WTC11 (cell line): ENCODE measurements around the gene JOSD2. TPM values are rescaled to one million over a fixed set of nuclear protein-coding genes. Genes with fewer than 3 reads are reported as not detected.

Experiments
- ATAC-seq: fragments of 200-7000 bp; cut with Tn5 transposase; 2 replicates; pipeline ENCODE4 v1.10.0; 2021; ENCODE audit warnings: mild to moderate bottlenecking, moderate library complexity
- CTCF ChIA-PET: fragments of 300-600 bp; sonication (Branson Sonifier 250); formaldehyde crosslinking; loops from one replicate; lab custom pipeline; 2021; ENCODE audit warnings: antibody characterized with exemption; lab: Charles Lee
- POLR2A ChIA-PET: fragments of 350-600 bp; sonication (Branson Sonifier 250); formaldehyde crosslinking; loops from one replicate; lab custom pipeline; 2021; ENCODE audit warnings: antibody characterized with exemption; lab: Charles Lee
- DNase-seq: peaks from one replicate; pipeline ENCODE4 v3.0.0; 2021; ENCODE audit warnings: low spot score
- H3K27ac Mint-ChIP-seq: 2 replicates; pipeline ENCODE4 v1.8.0; 2021; ENCODE audit warnings: mixed read lengths
- H3K27me3 Mint-ChIP-seq: 2 replicates; pipeline ENCODE4 v1.8.0; 2021; ENCODE audit warnings: low read depth, mild to moderate bottlenecking, moderate library complexity, mixed read lengths
- H3K36me3 Mint-ChIP-seq: 2 replicates; pipeline ENCODE4 v1.8.0; 2021; ENCODE audit warnings: mixed read lengths
- H3K4me1 Mint-ChIP-seq: 2 replicates; pipeline ENCODE4 v1.8.0; 2022; ENCODE audit warnings: mixed read lengths
- H3K4me3 Mint-ChIP-seq: 2 replicates; pipeline ENCODE4 v1.8.0; 2021; ENCODE audit warnings: mild to moderate bottlenecking, moderate library complexity, mixed read lengths
- H3K9me3 Mint-ChIP-seq: 2 replicates; pipeline ENCODE4 v1.8.0; 2021; ENCODE audit warnings: mixed read lengths
- ATF1 ChIP-seq: sonication (generic); formaldehyde crosslinking; IDR thresholded peaks from 2 replicates; pipeline ENCODE4 v1.8.1; 2023; ENCODE audit warnings: mild to moderate bottlenecking, moderate library complexity, missing genetic modification reagents
- ELF4 ChIP-seq: sonication (generic); formaldehyde crosslinking; IDR thresholded peaks from 2 replicates; pipeline ENCODE4 v1.8.1; 2022; ENCODE audit warnings: low read depth, mild to moderate bottlenecking, moderate library complexity, missing genetic modification reagents
- EMX1 ChIP-seq: fragments of 250-450 bp; sonication (Bioruptor Pico); IDR thresholded peaks from 2 replicates; pipeline ENCODE4 v1.8.0; 2021; ENCODE audit warnings: mild to moderate bottlenecking
- ESRRA ChIP-seq: sonication (generic); formaldehyde crosslinking; IDR thresholded peaks from 2 replicates; pipeline ENCODE4 v1.8.1; 2022; ENCODE audit warnings: mild to moderate bottlenecking, missing genetic modification reagents, borderline replicate concordance
- ETV6 ChIP-seq: sonication (generic); formaldehyde crosslinking; IDR thresholded peaks from 2 replicates; pipeline ENCODE4 v1.8.1; 2022; ENCODE audit warnings: mild to moderate bottlenecking, missing genetic modification reagents
- HMGA2 ChIP-seq: fragments of 250-450 bp; sonication (Bioruptor Pico); IDR thresholded peaks from 2 replicates; pipeline ENCODE4 v1.4.0; 2021; ENCODE audit warnings: mild to moderate bottlenecking, moderate library complexity
- NFE2L1 ChIP-seq: sonication (generic); formaldehyde crosslinking; IDR thresholded peaks from 2 replicates; pipeline ENCODE4 v1.8.1; 2023; ENCODE audit warnings: missing genetic modification reagents
- NFYB ChIP-seq: sonication (generic); formaldehyde crosslinking; conservative IDR thresholded peaks from 2 replicates; pipeline ENCODE4 v1.8.0; 2022; ENCODE audit warnings: low read depth, missing genetic modification reagents
- TP53 ChIP-seq: sonication (generic); formaldehyde crosslinking; IDR thresholded peaks from 2 replicates; pipeline ENCODE4 v1.8.1; 2023; ENCODE audit warnings: mild to moderate bottlenecking, missing genetic modification reagents
- ZNF396 ChIP-seq: fragments of 250-450 bp; sonication (Bioruptor Pico); IDR thresholded peaks from 2 replicates; pipeline ENCODE4 v1.8.0; 2021; ENCODE audit warnings: mild to moderate bottlenecking, moderate library complexity, borderline replicate concordance
- ZNF416 ChIP-seq: fragments of 250-450 bp; sonication (Bioruptor Pico); IDR thresholded peaks from 2 replicates; pipeline ENCODE4 v1.9.0; 2021; ENCODE audit warnings: mild to moderate bottlenecking, inconsistent platforms
- ZNF671 ChIP-seq: fragments of 250-450 bp; sonication (Bioruptor Pico); IDR thresholded peaks from 2 replicates; pipeline ENCODE4 v1.8.0; 2021; ENCODE audit warnings: mild to moderate bottlenecking
- total RNA-seq: library from RNA; stranded (reverse); gene quantifications from 3 replicates; pipeline ENCODE4 v1.2.3, GENCODE V29; 2021
- TF ChIP-seq, protein P1 (sequence below): fragments of 250-450 bp; sonication (Bioruptor Pico); IDR thresholded peaks from 2 replicates; pipeline ENCODE4 v1.8.0; 2021; ENCODE audit warnings: mild to moderate bottlenecking
- TF ChIP-seq, protein P2 (sequence below): sonication (generic); formaldehyde crosslinking; IDR thresholded peaks from 2 replicates; pipeline ENCODE4 v1.8.1; 2022; ENCODE audit warnings: mild to moderate bottlenecking, moderate library complexity, missing genetic modification reagents
- TF ChIP-seq, protein P3 (sequence below): sonication (generic); formaldehyde crosslinking; IDR thresholded peaks from 2 replicates; pipeline ENCODE4 v1.8.0; 2022; ENCODE audit warnings: mild to moderate bottlenecking, missing genetic modification reagents
- TF ChIP-seq, protein P4 (sequence below): sonication (generic); formaldehyde crosslinking; IDR thresholded peaks from 2 replicates; pipeline ENCODE4 v1.8.1; 2023; ENCODE audit warnings: mild to moderate bottlenecking, missing genetic modification reagents, borderline replicate concordance
- TF ChIP-seq, protein P5 (sequence below): sonication (generic); formaldehyde crosslinking; IDR thresholded peaks from 2 replicates; pipeline ENCODE4 v1.8.1; 2023; ENCODE audit warnings: mild to moderate bottlenecking, missing genetic modification reagents
- TF ChIP-seq, protein P6 (sequence below): sonication (generic); formaldehyde crosslinking; IDR thresholded peaks from 2 replicates; pipeline ENCODE4 v1.8.1; 2022; ENCODE audit warnings: mild to moderate bottlenecking, missing genetic modification reagents, moderate library complexity, borderline replicate concordance
- TF ChIP-seq, protein P7 (sequence below): sonication (generic); formaldehyde crosslinking; IDR thresholded peaks from 2 replicates; pipeline ENCODE4 v1.8.1; 2023; ENCODE audit warnings: mild to moderate bottlenecking, missing genetic modification reagents, moderate library complexity
- TF ChIP-seq, protein P8 (sequence below): sonication (generic); formaldehyde crosslinking; IDR thresholded peaks from 2 replicates; pipeline ENCODE4 v1.8.0; 2022; ENCODE audit warnings: mild to moderate bottlenecking, missing genetic modification reagents

JOSD2 gene
- total RNA-seq, 1 experiment from 2014 or later = 4.0 TPM

DNA sequence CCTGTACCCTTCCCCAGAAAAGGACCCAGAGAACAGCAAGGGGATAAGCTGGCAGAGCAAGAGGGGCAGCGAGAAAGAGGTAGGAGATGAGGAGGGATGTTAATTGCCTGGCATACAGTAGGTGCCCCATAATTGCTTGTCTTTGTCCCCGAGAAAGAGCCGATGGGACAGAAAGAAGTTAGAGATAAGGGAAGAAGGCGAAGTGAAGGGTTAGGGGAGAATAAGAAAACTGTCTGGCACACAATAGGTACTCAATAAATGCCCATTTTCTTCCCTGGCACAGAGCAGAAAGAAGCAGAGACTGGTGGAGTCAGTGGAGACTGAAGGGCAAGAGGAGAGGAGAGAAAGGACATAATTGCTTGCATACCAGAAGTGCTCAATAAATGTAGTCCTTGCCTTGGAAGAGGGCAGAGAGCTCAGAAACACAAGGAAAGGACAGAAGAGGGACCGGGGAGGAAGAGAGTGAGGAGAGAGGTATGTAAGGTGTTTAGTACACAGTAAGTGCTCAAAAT, 15.9 kb downstream of the JOSD2 start:
- Mint-ChIP-seq H3K27ac (no peak overlapping the region), H3K36me3 (peaks cover 7% of the 10 kb centered on the region; the same call in 1 of the 2 replicates), H3K9me3 (peaks cover 7% of the 10 kb centered on the region; the same call in 1 of the 2 replicates)
- POLR2A ChIA-PET = no interaction called here
- no peak for DNase-seq
- TF ChIP-seq, protein P1, sequence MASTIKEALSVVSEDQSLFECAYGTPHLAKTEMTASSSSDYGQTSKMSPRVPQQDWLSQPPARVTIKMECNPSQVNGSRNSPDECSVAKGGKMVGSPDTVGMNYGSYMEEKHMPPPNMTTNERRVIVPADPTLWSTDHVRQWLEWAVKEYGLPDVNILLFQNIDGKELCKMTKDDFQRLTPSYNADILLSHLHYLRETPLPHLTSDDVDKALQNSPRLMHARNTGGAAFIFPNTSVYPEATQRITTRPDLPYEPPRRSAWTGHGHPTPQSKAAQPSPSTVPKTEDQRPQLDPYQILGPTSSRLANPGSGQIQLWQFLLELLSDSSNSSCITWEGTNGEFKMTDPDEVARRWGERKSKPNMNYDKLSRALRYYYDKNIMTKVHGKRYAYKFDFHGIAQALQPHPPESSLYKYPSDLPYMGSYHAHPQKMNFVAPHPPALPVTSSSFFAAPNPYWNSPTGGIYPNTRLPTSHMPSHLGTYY (CRISPR knock-in tag) = no peak
- TF ChIP-seq, protein P2, sequence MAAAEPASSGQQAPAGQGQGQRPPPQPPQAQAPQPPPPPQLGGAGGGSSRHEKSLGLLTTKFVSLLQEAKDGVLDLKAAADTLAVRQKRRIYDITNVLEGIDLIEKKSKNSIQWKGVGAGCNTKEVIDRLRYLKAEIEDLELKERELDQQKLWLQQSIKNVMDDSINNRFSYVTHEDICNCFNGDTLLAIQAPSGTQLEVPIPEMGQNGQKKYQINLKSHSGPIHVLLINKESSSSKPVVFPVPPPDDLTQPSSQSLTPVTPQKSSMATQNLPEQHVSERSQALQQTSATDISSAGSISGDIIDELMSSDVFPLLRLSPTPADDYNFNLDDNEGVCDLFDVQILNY = no peak
- TF ChIP-seq, protein P3, sequence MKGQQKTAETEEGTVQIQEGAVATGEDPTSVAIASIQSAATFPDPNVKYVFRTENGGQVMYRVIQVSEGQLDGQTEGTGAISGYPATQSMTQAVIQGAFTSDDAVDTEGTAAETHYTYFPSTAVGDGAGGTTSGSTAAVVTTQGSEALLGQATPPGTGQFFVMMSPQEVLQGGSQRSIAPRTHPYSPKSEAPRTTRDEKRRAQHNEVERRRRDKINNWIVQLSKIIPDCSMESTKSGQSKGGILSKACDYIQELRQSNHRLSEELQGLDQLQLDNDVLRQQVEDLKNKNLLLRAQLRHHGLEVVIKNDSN (CRISPR knock-in tag) = no peak
- TF ChIP-seq ZNF396 (CRISPR knock-in tag) = no peak
- TF ChIP-seq, all 79 proteins: peak for 0
- peaks cover 20% of the 10 kb centered on the region for H3K4me1 Mint-ChIP-seq
- ATAC-seq = no peak
- no peak overlapping the region for H3K4me3 Mint-ChIP-seq
- peaks cover 65% of the 10 kb centered on the region for H3K27me3 Mint-ChIP-seq
- CTCF ChIA-PET = interaction anchor here (1.2 kb wide), 1 partner anchor 43 kb away, joined by 4 read pairs; no protein-coding TSS in a partner anchor

DNA sequence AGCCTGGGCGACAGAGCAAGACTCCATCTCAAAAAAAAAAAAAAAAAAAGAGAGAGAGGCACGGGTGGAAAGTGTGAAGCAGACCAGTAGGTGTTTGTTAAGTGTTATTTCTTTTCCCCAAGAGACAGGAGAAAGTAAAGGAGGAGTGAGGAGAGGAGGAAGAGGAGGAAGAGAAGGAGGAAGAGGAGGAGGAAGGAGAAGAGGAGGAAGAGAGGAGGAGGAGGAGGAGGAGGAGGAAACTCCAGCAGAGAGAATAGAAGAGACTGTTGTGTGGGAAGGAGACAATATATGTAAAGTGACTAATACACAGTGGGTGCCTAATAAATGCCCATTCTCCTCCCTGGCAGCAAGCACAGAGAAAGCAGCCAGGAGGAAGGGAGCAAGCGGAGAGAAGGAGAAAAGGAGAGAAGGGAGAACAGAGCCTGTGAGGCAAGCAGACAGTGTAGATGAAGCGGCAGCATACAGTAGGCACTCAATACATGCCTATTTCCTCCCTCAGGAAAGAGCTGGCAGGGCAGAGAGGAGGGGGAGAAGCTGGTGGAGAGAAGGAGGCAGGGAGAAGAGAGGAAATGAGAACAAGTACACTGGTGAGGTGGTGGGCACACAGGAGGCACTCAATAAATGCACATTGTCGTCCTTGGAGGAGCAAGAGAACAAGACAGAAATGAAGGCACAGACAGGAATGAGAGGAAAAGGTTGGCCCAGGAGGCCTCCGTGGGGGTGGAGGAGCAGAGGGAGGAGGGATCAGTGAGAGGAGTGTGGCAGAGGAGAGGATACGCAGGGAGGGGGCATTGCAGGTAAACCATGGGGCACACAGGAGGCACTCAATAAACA, 16.6 kb downstream of the JOSD2 start:
- DNase-seq (no peak), ATAC-seq (no peak)
- Mint-ChIP-seq H3K27me3 (peaks cover 72% of the 10 kb centered on the region), H3K27ac (no peak overlapping the region), H3K36me3 (peaks cover 7% of the 10 kb centered on the region; the same call in 1 of the 2 replicates), H3K9me3 (peaks cover 7% of the 10 kb centered on the region; the same call in 1 of the 2 replicates), H3K4me3 (no peak overlapping the region), H3K4me1 (peaks cover 24% of the 10 kb centered on the region)
- ChIA-PET POLR2A (no interaction called here), CTCF (interaction anchor here (1.2 to 1.4 kb wide), 2 partner anchors 43 to 137 kb away, joined by 3 to 4 read pairs; no protein-coding TSS in a partner anchor)
- TF ChIP-seq ZNF671 (CRISPR knock-in tag) (no peak), NFE2L1 (CRISPR knock-in tag) (no peak), HMGA2 (CRISPR knock-in tag) (no peak), ETV6 (no peak), NFYB (CRISPR knock-in tag) (no peak), ATF1 (no peak), ZNF416 (CRISPR knock-in tag) (no peak), ESRRA (no peak), ELF4 (no peak), EMX1 (CRISPR knock-in tag) (no peak), TP53 (no peak)
- TF ChIP-seq, protein P4, sequence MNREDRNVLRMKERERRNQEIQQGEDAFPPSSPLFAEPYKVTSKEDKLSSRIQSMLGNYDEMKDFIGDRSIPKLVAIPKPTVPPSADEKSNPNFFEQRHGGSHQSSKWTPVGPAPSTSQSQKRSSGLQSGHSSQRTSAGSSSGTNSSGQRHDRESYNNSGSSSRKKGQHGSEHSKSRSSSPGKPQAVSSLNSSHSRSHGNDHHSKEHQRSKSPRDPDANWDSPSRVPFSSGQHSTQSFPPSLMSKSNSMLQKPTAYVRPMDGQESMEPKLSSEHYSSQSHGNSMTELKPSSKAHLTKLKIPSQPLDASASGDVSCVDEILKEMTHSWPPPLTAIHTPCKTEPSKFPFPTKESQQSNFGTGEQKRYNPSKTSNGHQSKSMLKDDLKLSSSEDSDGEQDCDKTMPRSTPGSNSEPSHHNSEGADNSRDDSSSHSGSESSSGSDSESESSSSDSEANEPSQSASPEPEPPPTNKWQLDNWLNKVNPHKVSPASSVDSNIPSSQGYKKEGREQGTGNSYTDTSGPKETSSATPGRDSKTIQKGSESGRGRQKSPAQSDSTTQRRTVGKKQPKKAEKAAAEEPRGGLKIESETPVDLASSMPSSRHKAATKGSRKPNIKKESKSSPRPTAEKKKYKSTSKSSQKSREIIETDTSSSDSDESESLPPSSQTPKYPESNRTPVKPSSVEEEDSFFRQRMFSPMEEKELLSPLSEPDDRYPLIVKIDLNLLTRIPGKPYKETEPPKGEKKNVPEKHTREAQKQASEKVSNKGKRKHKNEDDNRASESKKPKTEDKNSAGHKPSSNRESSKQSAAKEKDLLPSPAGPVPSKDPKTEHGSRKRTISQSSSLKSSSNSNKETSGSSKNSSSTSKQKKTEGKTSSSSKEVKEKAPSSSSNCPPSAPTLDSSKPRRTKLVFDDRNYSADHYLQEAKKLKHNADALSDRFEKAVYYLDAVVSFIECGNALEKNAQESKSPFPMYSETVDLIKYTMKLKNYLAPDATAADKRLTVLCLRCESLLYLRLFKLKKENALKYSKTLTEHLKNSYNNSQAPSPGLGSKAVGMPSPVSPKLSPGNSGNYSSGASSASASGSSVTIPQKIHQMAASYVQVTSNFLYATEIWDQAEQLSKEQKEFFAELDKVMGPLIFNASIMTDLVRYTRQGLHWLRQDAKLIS = no peak
- TF ChIP-seq, protein P5, sequence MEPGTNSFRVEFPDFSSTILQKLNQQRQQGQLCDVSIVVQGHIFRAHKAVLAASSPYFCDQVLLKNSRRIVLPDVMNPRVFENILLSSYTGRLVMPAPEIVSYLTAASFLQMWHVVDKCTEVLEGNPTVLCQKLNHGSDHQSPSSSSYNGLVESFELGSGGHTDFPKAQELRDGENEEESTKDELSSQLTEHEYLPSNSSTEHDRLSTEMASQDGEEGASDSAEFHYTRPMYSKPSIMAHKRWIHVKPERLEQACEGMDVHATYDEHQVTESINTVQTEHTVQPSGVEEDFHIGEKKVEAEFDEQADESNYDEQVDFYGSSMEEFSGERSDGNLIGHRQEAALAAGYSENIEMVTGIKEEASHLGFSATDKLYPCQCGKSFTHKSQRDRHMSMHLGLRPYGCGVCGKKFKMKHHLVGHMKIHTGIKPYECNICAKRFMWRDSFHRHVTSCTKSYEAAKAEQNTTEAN (CRISPR knock-in tag) = no peak
- TF ChIP-seq, protein P3 (CRISPR knock-in tag) = no peak
- TF ChIP-seq, protein P6, sequence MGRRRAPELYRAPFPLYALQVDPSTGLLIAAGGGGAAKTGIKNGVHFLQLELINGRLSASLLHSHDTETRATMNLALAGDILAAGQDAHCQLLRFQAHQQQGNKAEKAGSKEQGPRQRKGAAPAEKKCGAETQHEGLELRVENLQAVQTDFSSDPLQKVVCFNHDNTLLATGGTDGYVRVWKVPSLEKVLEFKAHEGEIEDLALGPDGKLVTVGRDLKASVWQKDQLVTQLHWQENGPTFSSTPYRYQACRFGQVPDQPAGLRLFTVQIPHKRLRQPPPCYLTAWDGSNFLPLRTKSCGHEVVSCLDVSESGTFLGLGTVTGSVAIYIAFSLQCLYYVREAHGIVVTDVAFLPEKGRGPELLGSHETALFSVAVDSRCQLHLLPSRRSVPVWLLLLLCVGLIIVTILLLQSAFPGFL (CRISPR knock-in tag) = no peak
- TF ChIP-seq, protein P7, sequence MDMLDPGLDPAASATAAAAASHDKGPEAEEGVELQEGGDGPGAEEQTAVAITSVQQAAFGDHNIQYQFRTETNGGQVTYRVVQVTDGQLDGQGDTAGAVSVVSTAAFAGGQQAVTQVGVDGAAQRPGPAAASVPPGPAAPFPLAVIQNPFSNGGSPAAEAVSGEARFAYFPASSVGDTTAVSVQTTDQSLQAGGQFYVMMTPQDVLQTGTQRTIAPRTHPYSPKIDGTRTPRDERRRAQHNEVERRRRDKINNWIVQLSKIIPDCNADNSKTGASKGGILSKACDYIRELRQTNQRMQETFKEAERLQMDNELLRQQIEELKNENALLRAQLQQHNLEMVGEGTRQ = no peak
- TF ChIP-seq, protein P8, sequence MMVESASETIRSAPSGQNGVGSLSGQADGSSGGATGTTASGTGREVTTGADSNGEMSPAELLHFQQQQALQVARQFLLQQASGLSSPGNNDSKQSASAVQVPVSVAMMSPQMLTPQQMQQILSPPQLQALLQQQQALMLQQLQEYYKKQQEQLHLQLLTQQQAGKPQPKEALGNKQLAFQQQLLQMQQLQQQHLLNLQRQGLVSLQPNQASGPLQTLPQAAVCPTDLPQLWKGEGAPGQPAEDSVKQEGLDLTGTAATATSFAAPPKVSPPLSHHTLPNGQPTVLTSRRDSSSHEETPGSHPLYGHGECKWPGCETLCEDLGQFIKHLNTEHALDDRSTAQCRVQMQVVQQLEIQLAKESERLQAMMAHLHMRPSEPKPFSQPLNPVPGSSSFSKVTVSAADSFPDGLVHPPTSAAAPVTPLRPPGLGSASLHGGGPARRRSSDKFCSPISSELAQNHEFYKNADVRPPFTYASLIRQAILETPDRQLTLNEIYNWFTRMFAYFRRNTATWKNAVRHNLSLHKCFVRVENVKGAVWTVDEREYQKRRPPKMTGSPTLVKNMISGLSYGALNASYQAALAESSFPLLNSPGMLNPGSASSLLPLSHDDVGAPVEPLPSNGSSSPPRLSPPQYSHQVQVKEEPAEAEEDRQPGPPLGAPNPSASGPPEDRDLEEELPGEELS = no peak
